Jurkat, Clone E6-1 (cell line): Measurements from ENCODE around the gene FOLR3. TPM values are rescaled to one million over a fixed set of nuclear protein-coding genes. Genes with fewer than 3 reads are reported as not detected.
"Not testable (repeated sequence)": the region's sequence is repeated elsewhere in the genome, so short reads cannot be mapped to it uniquely, and the experiment has no call there.

Experiments
- DNase-seq: peaks from one replicate; pipeline ENCODE4 v3.0.0-alpha.2; 2011; ENCODE audit warnings: low read depth, low spot score
- H3K4me3 ChIP-seq: 2 replicates; pipeline ENCODE4 v1.5.1; 2011; ENCODE audit warnings: mild to moderate bottlenecking, low read length, control low read depth, moderate library complexity
- polyA plus RNA-seq: library from polyadenylated mRNA; unstranded; fragments of >200 nt; gene quantifications from one replicate; pipeline ENCODE4 v1.2.1, GENCODE V29; 2012; ENCODE audit warnings: missing spikeins; ENCODE audit not compliant: insufficient read length, insufficient read depth

FOLR3 gene
- not detected for polyA plus RNA-seq

GRCh38 chr11:72135473-72135872 lies at the start of gene FOLR3:
Gene FOLR3, plus strand, starts transcription at chr11:72135725. Its CDS starts 228 bp downstream, at chr11:72135953.
- not testable (repeated sequence) for H3K4me3 ChIP-seq, DNase-seq

GRCh38 chr11:72088076-72088808 lies 47.3 kb upstream of the FOLR3 start:
- no peak overlapping the region for H3K4me3 ChIP-seq
- no peak for DNase-seq

GRCh38 chr11:72091292-72091691 lies 44.2 kb upstream of the FOLR3 start:
- peak; percentile 55 for DNase-seq

GRCh38 chr11:72098741-72099140 lies 36.8 kb upstream of the FOLR3 start:
- H3K4me3 ChIP-seq, result no peak overlapping the region
- no peak for DNase-seq

More at GRCh38 chr11:72091292-72091691, 44.2 kb upstream of the FOLR3 start:
- no peak overlapping the region for H3K4me3 ChIP-seq

- H3K4me3 ChIP-seq, result no peak overlapping the region
- no peak for DNase-seq
Observed at GRCh38 chr11:72100009-72100408, 35.5 kb upstream of the FOLR3 start.

GRCh38 chr11:72100462-72100861 lies 35.1 kb upstream of the FOLR3 start:
- H3K4me3 ChIP-seq, result no peak overlapping the region
- DNase-seq, result no peak

- H3K4me3 ChIP-seq, result peak overlapping the region; percentile 97
- no peak for DNase-seq
Observed at GRCh38 chr11:72102162-72102561, 33.4 kb upstream of the FOLR3 start.

- DNase-seq, result no peak
Observed at GRCh38 chr11:72102631-72102945, 32.9 kb upstream of the FOLR3 start.

GRCh38 chr11:72102946-72103753 lies 32.4 kb upstream of the FOLR3 start, which contains the start of gene LAMTOR1:
Gene LAMTOR1, minus strand, starts transcription at chr11:72103297. Its CDS starts 73 bp downstream, at chr11:72103224.
- DNase-seq, result peak; percentile 97
- H3K4me3 ChIP-seq, result peak within 1 kb of the TSS; percentile 97

More at GRCh38 chr11:72102631-72102945, 32.9 kb upstream of the FOLR3 start:
- H3K4me3 ChIP-seq, result peak overlapping the region; percentile 97

GRCh38 chr11:72103754-72104167 lies 31.8 kb upstream of the FOLR3 start:
- DNase-seq, result no peak
- H3K4me3 ChIP-seq, result peak overlapping the region; percentile 44

GRCh38 chr11:72105888-72106287 lies 29.6 kb upstream of the FOLR3 start, which contains the start of gene TOMT:
Gene TOMT, plus strand, starts transcription at chr11:72105924. Its CDS starts 28 bp downstream, at chr11:72105952.
- DNase-seq, result no peak
- H3K4me3 ChIP-seq, result no peak within 1 kb of the TSS

GRCh38 chr11:72111300-72112142 lies 24.0 kb upstream of the FOLR3 start:
- H3K4me3 ChIP-seq, result peak overlapping the region; percentile 91
- no peak for DNase-seq

GRCh38 chr11:72112143-72112977 lies 23.2 kb upstream of the FOLR3 start, which contains the start of gene ANAPC15:
Gene ANAPC15, minus strand, starts transcription at chr11:72112695. Its CDS starts 1,419 bp downstream, at chr11:72111276.
- H3K4me3 ChIP-seq, result peak within 1 kb of the TSS; percentile 91
- peak; percentile 100 for DNase-seq

- peak overlapping the region; percentile 91 for H3K4me3 ChIP-seq
- no peak for DNase-seq
Observed at GRCh38 chr11:72112978-72113808, 22.3 kb upstream of the FOLR3 start.

GRCh38 chr11:72114570-72114969 lies 21.0 kb upstream of the FOLR3 start:
- no peak for DNase-seq
- no peak overlapping the region for H3K4me3 ChIP-seq

- no peak overlapping the region for H3K4me3 ChIP-seq
- DNase-seq, result no peak
Observed at GRCh38 chr11:72116019-72116755, 19.3 kb upstream of the FOLR3 start.

- H3K4me3 ChIP-seq, result no peak overlapping the region
- no peak for DNase-seq
Observed at GRCh38 chr11:72119198-72119597, 16.3 kb upstream of the FOLR3 start.
